ENCODE results near the gene COL4A2.

GRCh38 chr13:110381029-110381360, 73.9 kb downstream of the COL4A2 start:
- TF ChIP-seq, protein P1, sequence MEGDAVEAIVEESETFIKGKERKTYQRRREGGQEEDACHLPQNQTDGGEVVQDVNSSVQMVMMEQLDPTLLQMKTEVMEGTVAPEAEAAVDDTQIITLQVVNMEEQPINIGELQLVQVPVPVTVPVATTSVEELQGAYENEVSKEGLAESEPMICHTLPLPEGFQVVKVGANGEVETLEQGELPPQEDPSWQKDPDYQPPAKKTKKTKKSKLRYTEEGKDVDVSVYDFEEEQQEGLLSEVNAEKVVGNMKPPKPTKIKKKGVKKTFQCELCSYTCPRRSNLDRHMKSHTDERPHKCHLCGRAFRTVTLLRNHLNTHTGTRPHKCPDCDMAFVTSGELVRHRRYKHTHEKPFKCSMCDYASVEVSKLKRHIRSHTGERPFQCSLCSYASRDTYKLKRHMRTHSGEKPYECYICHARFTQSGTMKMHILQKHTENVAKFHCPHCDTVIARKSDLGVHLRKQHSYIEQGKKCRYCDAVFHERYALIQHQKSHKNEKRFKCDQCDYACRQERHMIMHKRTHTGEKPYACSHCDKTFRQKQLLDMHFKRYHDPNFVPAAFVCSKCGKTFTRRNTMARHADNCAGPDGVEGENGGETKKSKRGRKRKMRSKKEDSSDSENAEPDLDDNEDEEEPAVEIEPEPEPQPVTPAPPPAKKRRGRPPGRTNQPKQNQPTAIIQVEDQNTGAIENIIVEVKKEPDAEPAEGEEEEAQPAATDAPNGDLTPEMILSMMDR (IDR thresholded peaks at IDR 0.05): no peak
- TF ChIP-seq POLR2A (IDR thresholded peaks at IDR 0.05): no peak
